ENCODE results near the gene LRRC3.

DNA sequence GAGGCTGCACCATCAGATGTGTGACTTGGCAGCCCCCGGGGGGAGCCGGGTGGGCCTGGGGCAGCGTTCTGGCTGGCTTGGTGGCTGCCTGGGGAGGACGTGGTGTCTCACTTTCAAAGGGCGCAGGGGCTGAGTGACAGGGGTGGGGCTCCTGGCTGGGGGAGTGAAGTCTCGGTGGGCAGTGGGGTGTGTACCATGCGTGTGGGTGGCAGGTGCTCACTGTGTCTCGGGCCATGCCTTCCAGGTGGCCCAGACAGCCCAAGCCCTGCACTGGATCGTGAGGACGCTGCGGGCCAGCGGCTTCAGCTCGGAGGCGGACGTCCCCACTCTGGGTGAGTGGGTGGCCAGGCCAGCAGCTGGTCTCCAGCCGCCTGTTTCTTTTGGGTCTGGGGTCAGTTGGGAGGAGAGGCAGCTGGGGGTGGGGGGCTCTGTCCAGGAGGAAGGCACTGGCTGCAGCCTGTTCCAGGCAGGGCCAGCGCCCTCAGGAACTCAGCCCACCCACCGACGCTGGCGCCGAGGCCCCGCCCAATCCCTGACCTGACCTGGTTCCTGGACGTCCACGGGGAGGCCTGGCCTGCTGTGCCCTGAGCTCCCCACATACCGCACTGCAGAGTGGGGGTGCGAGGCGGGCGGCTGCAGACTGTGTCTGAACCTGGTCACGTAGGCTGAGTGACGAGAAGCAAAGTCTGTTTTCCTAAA, 30.6 kb upstream of the LRRC3 start:
- TF ChIP-seq, protein P1, sequence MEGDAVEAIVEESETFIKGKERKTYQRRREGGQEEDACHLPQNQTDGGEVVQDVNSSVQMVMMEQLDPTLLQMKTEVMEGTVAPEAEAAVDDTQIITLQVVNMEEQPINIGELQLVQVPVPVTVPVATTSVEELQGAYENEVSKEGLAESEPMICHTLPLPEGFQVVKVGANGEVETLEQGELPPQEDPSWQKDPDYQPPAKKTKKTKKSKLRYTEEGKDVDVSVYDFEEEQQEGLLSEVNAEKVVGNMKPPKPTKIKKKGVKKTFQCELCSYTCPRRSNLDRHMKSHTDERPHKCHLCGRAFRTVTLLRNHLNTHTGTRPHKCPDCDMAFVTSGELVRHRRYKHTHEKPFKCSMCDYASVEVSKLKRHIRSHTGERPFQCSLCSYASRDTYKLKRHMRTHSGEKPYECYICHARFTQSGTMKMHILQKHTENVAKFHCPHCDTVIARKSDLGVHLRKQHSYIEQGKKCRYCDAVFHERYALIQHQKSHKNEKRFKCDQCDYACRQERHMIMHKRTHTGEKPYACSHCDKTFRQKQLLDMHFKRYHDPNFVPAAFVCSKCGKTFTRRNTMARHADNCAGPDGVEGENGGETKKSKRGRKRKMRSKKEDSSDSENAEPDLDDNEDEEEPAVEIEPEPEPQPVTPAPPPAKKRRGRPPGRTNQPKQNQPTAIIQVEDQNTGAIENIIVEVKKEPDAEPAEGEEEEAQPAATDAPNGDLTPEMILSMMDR (conservative IDR thresholded peaks at IDR 0.05; ENCODE audit: low read length), result no peak
- TF ChIP-seq EZH2phosphoT487 (IDR thresholded peaks at IDR 0.05; ENCODE audit: borderline replicate concordance), result no peak
